MM.1S (cell line): Measurements from ENCODE around the gene GNB1.

Experiments used
- EZH2 ChIP-seq: fragments of 300-600 bp; sonication (generic); optimal IDR thresholded peaks from 2 replicates; pipeline ENCODE3; 2017; ENCODE audit warnings: low read depth, mild to moderate bottlenecking, antibody characterized with exemption, low read length, mixed read lengths
- EZH2phosphoT487 ChIP-seq: fragments of 300-600 bp; sonication (generic); IDR thresholded peaks from 2 replicates; pipeline ENCODE4 v1.6.1; 2018; ENCODE audit warnings: antibody characterized with exemption, low read length
- TF ChIP-seq, protein P1 (sequence below): fragments of 300-600 bp; sonication (generic); IDR thresholded peaks from 2 replicates; pipeline ENCODE4 v1.5.1; 2016; ENCODE audit warnings: antibody characterized with exemption, low read length, mixed read lengths

DNA sequence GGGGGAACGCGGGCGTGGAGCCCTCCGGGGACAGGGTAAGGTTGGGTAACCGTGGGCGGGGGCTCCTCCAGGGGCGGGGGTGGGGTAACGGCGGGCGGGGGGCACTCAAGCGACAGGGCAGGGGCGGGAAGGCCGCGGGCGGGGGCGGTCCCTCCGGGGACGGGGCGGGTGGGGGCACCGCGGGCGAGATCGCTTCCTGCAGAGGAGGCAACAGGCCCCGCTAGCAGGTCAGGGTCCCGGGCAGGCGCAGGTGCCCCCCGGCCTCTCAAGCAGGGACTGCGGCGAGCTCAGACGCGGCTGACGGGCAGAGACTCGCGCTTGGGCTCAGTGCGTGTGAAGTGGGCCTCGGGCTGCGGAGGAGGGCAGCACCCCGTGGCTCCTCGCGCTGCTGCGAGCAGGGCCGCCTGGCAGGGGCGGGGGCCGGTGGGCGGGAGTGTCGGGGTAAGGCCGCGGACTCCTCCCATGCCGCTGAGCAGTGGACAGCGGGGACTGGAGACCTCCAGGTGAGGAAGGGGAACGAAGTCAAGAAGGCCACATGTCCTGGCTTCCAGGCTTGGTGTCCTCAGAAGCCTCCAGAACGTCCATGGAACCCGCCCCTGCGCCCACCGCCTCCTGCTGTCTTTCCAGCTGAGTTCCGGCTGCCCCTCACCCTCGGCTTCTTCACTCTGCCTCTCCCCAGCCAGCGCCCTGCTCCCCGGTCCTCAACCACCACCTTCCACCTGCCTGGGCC, 627 bp upstream of the GNB1 start:
- TF ChIP-seq, protein P1, sequence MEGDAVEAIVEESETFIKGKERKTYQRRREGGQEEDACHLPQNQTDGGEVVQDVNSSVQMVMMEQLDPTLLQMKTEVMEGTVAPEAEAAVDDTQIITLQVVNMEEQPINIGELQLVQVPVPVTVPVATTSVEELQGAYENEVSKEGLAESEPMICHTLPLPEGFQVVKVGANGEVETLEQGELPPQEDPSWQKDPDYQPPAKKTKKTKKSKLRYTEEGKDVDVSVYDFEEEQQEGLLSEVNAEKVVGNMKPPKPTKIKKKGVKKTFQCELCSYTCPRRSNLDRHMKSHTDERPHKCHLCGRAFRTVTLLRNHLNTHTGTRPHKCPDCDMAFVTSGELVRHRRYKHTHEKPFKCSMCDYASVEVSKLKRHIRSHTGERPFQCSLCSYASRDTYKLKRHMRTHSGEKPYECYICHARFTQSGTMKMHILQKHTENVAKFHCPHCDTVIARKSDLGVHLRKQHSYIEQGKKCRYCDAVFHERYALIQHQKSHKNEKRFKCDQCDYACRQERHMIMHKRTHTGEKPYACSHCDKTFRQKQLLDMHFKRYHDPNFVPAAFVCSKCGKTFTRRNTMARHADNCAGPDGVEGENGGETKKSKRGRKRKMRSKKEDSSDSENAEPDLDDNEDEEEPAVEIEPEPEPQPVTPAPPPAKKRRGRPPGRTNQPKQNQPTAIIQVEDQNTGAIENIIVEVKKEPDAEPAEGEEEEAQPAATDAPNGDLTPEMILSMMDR: no peak
- TF ChIP-seq EZH2 (no peak), EZH2phosphoT487 (no peak)
